Subcutaneous adipose tissue (tissue), 4 donors: Measurements from ENCODE around the gene POLR2F. TPM values are rescaled to one million over a fixed set of nuclear protein-coding genes. Genes with fewer than 3 reads are reported as not detected.

Source experiments
- total RNA-seq, 4 donors: library from RNA; depleted of rRNA; stranded (reverse); fragments of >200 nt; gene quantifications; one replicate each; pipeline ENCODE4 v1.1.0, GENCODE V29; 2016
- TF ChIP-seq, protein P1 (sequence below): fragments of 450-650 bp; IDR thresholded peaks from one replicate; pipeline ENCODE4 v1.5.1; 2016; ENCODE audit warnings: low read depth, mild to moderate bottlenecking, control low read depth, antibody characterized with exemption, moderate library complexity

Gene POLR2F
- total RNA-seq, 4 donors from 2014 or later = 49.3 to 93.9 (median 67.8) TPM

DNA sequence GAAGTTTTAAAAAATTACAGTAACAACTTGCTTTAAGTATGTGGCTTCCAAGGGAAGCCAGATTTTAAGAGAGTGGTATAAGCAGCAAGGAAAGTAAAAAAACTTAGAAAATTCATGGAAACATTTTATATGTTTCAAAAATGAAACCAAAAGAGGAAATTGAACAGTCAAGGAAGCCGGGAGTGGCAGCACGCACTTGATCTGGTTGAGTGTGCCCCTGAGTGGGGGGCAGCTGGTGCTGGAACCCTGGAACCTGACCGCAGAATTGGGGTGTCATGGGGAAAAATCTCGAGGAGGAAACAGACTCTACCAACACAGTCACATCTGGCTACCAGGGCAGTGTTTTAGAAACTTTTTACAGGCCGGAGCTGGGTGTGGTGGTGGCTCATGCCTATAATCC, 33.4 kb upstream of the POLR2F start:
- TF ChIP-seq, protein P1, sequence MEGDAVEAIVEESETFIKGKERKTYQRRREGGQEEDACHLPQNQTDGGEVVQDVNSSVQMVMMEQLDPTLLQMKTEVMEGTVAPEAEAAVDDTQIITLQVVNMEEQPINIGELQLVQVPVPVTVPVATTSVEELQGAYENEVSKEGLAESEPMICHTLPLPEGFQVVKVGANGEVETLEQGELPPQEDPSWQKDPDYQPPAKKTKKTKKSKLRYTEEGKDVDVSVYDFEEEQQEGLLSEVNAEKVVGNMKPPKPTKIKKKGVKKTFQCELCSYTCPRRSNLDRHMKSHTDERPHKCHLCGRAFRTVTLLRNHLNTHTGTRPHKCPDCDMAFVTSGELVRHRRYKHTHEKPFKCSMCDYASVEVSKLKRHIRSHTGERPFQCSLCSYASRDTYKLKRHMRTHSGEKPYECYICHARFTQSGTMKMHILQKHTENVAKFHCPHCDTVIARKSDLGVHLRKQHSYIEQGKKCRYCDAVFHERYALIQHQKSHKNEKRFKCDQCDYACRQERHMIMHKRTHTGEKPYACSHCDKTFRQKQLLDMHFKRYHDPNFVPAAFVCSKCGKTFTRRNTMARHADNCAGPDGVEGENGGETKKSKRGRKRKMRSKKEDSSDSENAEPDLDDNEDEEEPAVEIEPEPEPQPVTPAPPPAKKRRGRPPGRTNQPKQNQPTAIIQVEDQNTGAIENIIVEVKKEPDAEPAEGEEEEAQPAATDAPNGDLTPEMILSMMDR = no peak

DNA sequence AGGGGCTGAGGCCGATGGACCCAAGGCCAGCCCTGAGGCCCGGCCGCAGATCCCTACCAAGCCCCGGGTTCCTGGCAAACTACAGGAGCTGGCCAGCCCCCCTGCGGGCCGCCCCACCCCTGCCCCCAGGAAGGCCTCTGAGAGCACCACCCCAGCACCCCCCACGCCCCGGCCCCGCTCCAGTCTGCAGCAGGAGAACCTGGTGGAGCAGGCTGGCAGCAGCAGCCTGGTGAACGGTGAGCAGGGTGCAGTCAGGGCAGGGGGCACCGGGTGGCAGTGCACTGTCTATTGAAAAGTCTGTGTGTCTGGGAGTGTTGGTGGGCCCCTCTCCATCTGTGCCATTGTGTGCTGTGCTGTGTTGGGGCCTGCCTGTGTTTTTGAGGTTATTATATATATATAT, 31.3 kb upstream of the POLR2F start:
- TF ChIP-seq, protein P1 = no peak

DNA sequence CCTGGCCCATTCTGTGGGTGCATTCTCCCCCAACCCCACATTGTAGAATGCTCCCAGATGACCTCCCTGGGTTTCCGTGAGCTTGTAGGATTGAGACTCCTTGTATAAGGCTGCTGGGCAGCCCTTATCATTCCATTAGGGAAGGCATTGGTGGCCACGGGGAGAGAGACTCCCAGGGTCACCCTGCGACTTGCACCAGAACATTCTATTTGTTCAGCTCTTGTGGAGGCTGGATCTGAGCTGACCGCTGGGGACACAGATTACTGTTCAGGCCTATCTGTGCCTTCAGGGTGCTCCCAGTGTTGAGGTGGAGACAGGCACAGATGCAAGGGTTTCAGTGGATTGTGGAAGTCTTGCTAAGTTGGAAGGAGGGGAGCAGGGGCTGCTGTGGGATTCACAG, 29.6 kb upstream of the POLR2F start:
- TF ChIP-seq, protein P1 = no peak

DNA sequence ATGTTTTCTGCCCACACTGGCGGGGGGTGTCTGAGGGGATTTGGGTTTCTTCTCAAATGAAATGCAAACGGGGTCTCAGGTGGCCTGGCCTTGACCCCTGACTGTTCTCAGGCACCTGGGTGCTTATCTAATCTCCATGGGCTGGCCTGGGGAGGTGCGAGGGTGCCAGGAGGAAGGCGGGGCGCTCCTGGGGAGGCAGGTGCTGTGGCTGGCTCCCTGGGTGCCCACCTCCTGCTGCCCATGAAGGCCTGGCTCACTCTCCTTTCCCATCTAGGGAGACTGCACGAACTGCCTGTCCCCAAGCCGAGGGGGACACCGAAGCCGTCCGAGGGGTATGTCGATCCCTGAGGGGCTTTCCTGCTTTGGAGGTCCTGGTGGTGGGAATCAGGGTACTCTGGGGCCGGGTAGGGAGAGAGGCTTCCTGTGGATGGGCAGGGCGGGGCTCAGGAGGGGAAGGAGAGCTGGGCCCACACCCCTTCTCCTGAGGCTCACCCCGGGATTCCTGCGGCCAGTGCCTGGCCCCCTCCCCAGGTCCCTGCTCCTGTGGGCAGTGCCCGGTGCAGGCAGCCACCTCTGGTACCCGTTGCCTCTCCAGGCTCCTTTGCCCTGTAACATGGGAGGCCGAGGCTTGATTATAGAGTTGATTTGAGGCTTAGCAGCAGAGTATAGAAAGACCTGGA, 29.0 kb upstream of the POLR2F start:
- TF ChIP-seq, protein P1 = no peak

DNA sequence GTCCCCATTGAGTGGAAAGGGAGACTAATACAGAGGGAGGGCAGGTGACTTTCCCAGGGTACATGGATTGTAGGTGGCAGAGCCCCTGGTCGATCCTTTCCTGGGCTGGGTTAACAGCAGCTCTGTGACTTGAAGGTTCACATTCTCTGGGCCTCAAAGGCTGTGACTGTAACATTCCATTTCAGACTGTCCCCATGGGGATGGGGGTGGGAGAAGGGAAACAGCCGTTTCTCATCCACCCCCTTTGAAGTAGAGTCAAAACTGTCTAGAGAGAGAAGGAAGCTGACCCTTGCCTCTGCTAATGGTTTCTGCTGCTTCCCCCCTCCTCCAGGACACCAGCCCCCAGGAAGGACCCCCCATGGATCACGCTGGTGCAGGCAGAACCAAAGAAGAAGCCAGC, 28.2 kb upstream of the POLR2F start:
- TF ChIP-seq, protein P1 = no peak

DNA sequence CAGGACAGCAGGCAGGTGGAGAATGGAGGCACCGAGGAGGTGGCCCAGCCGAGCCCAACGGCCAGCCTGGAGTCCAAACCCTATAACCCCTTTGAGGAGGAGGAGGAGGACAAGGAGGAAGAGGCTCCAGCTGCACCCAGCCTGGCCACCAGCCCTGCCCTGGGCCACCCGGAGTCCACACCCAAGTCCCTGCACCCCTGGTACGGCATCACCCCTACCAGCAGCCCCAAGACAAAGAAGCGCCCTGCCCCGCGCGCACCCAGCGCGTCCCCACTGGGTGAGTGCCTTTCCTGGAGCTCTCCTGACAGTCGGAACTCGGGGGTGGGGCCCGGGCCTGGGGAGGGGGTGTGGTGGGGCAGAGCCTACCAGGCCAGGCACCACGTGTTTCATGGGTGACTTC, 27.7 kb upstream of the POLR2F start:
- TF ChIP-seq, protein P1 = no peak

DNA sequence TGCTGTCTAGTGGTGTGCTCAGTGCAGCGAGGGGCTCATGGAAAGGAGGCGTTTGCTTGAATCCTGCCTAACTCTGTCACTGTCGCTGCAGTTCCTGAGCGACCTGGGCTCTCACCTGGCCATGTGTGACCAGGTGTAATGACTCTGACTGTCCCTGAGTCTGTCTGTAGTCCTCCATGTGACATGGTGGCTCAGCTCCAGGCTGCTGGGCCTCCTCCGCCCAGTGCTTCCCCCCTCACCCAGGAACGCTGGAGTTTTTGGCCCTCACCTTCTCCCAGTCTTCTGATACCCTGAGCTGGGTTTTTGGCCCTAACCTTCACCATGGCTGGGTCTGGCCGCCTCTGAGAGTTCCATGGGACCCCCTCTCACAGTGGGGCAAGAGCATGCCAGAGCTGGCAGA, 27.1 kb upstream of the POLR2F start:
- TF ChIP-seq, protein P1 = no peak
